GM08714 (cell line): ENCODE measurements around the gene G6PC3.
A peak's percentile ranks its signal among the peaks of the same experiment; 100 is the strongest.

Experiments used
- H3K4me3 ChIP-seq: fragments of 200-500 bp; sonication (Bioruptor generic); 2 replicates; pipeline ENCODE4 v1.5.1; 2014; ENCODE audit warnings: mild to moderate bottlenecking, low read length, inconsistent platforms
- ZNF274 ChIP-seq: IDR thresholded peaks from 2 replicates; pipeline ENCODE4 v1.6.1; 2012; ENCODE audit warnings: mild to moderate bottlenecking, low read depth, low read length

Gene G6PC3

DNA sequence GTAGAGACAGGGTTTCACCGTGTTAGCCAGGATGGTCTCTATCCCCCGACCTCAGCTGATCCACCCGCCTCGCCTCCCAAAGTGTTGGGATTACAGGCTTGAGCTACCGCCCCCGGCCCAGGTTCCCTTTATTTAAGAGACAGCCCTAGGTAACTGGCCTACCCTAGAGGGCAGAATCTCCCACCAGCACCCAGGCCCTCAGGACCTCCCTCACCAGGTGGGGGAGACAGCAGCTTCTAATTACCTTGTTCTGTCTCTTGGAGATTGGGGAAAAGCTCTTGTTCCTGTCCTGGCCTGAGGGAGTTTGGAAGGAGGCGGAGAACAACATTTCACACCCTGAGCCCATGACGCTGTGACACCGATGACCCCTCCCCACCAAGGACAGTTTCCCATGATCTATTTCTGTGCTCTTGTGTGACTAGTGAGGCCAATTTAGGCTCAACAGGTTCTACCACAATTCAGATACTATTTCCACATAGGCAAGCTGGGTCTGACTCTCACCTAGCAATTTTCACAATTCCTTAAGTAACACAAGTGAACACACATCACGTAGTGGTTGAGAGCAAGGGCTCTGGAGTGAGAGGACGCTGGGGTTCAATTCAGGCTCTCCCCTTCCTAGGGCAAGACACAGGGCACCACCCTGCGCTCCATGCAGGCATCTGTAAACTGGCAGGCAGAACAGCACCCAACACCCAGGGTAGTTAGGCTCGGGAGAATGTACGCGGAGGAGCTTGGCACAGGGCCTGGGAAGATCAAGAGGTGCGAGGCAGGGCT, 32.5 kb downstream of the G6PC3 start:
- H3K4me3 ChIP-seq: no peak overlapping the region
- no peak for TF ChIP-seq ZNF274

DNA sequence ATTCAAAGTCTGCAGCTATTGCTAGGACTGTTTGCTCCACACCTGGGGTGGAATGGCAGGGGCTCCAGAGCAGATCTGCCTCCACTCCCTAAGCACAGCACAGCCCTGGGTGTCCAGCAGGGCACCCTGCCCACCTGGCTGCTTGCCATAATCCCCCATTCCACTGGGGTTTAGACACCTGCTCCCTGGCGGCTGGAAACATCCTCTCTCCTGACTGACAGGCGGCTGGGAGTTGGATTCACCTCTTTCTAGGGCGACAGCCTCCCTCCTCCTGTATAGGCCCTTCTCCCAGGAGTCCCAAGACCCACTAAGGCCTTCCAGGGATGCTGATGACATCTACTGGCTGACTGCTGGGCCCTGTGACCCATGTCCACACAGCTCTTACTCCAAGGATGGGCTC, 34.9 kb downstream of the G6PC3 start:
- H3K4me3 ChIP-seq: no peak overlapping the region
- no peak for TF ChIP-seq ZNF274

DNA sequence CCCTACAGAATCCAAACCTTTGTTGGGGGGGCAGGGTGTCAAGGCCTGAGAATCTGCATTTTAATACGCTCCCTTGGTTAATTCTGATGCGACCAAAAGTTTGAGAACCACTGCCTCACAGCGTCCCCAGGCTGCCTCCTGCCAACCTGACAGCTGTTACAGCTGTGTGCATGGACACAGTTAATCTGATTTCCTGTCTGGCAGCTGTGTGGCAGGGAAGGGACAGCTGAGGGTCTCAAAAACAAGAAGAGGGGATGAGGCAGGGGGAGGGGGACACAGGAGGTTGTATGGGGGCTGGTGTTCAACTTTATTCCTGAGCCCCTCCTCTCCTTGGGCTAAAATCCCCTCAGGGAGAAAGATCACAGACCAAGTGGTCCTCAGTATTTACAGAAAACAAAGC, 35.4 kb downstream of the G6PC3 start:
- no peak overlapping the region for H3K4me3 ChIP-seq
- no peak for TF ChIP-seq ZNF274

- no peak for TF ChIP-seq ZNF274
These were observed 36.3 kb downstream of the G6PC3 start for GRCh38 chr17:44106801-44107200.

DNA sequence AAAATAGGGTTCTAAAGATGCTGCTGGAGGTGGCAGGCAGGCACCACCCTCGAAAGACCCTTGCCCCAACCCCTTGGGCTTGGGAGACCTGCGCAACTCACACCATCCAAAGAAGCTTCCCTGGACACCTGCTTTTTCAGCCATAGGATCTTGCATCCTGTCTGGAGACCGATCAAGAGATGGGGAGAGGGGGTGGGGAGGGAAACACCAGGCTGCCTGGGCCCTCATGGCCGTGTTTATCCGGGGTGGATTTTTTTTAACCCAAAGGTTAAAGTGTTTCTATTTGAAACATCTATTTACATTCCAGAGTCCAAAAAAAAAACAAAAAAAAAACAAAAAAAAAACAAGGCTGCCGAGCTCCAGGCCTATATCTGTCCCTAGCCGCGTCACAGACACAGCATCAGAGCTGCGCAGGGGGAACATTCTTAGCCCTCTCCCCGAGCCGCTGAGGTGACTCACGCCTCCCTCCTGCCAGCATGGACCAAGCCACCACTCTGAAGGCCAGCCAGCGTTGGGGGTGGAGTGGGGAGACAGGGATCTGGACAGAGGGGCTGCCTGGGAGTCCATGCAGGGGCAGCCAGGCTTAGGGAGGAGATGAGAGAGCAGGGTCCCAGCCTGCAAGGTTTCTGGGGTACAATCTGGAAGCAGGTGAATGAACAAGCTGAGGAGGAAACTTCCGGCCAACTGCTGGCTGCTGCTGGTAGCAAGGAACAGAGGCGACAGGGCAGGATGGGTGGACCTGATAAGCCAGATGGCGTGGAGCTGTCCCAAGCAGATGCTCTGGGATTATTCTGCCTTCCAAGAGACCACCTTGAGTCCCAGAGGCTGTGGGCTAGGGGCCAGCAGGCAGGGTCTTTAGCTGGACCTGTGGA, 38.1 kb downstream of the G6PC3 start:
- H3K4me3 ChIP-seq: no peak overlapping the region
- no peak for TF ChIP-seq ZNF274

More at GRCh38 chr17:44106801-44107200, 36.3 kb downstream of the G6PC3 start:
- no peak overlapping the region for H3K4me3 ChIP-seq

DNA sequence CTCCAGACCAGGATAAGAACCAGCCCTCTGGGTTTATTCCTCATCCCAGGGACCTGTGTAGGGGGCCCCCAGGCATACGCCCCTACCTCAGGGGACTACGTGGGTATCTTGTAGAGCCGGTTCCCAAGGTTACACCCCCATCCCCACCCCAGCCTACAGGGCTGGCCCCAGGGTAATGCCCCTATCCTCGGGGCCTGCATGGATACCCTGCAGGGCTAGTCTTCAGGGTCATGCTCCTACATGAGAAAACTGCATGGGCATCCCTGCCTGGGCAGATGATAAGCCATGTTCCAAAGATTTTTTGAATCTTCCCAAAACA, 38.7 kb downstream of the G6PC3 start:
- no peak for TF ChIP-seq ZNF274
- no peak overlapping the region; the same call in 1 of the 2 replicates for H3K4me3 ChIP-seq

DNA sequence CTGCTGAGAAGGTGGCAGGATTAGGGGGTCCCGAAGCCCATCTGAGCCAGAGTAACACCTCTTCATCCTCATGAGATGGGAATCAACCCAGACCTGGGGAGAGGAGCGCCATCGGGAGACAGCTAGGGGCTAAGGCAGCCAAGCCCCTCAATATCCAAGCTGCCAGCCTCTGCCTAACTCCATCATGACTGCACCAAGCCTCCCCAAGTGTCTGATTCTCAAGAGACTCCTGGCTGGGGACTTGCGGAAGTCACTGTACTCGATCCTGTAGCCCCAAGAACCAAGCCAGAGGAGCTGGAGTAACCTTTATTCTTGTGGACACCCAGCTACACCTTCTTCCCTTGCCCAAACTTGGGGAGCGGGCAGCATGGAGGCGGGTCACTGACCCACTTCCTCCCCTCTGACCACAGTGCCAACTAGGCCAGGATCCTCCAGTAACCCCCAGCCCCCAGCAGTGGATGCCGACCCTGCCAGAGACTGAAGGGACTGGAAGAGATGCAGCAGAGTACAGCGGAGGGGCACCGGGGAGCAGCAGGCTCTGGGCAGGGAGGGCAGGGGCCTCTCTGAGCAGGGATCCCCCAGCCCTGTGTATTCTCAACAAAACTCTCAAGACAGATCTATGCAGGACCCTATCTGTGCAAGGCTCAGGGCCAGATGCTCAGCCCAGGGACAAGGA, 39.6 kb downstream of the G6PC3 start:
- no peak for TF ChIP-seq ZNF274
- peak overlapping the region; percentile 78; the same call in 1 of the 2 replicates for H3K4me3 ChIP-seq

DNA sequence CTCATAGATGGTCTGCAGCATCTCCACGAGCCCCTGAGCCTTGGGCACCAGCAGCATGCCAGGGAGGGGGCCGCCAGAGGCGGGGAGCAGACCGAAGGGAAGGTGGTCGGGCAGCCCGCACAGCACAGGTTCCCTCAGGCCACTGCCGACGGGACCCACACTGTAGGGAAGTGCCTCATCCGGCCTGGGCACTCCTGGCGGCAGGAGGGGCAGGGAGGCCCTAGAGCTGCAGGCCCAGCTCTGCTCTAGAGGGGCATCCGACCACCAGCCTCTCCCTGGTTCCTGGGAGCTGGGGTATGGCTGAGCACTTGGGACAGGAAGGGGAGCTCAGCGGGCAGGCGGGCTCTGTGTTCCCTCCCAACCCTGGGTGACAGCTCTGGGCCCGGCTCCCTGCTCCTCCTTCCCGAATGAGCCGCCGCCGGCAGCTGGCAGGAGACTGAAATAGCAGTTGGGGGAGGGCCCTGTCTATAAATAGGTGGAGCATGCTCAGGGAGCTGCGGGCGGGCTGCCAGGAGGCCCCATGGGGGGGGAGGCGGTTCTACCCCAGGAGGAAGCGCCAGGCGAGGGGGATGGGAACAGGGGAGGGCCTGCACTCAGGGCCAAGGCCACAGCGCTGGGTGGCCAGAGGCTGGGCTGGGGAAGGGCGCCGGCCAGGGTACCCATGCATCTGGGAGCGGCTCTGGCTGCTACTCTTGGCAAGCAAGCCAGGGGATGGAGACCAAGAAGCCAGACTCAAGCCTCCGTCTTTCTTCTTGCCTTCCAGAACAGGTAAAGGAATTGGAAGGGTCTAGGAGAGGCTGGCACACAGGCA, 40.5 kb downstream of the G6PC3 start:
- TF ChIP-seq ZNF274: no peak
- H3K4me3 ChIP-seq: peak overlapping the region; percentile 78; the same call in 1 of the 2 replicates

GRCh38 chr17:44111777-44112176, 41.2 kb downstream of the G6PC3 start:
- TF ChIP-seq ZNF274: no peak
- H3K4me3 ChIP-seq: peak overlapping the region; percentile 78; the same call in 1 of the 2 replicates

DNA sequence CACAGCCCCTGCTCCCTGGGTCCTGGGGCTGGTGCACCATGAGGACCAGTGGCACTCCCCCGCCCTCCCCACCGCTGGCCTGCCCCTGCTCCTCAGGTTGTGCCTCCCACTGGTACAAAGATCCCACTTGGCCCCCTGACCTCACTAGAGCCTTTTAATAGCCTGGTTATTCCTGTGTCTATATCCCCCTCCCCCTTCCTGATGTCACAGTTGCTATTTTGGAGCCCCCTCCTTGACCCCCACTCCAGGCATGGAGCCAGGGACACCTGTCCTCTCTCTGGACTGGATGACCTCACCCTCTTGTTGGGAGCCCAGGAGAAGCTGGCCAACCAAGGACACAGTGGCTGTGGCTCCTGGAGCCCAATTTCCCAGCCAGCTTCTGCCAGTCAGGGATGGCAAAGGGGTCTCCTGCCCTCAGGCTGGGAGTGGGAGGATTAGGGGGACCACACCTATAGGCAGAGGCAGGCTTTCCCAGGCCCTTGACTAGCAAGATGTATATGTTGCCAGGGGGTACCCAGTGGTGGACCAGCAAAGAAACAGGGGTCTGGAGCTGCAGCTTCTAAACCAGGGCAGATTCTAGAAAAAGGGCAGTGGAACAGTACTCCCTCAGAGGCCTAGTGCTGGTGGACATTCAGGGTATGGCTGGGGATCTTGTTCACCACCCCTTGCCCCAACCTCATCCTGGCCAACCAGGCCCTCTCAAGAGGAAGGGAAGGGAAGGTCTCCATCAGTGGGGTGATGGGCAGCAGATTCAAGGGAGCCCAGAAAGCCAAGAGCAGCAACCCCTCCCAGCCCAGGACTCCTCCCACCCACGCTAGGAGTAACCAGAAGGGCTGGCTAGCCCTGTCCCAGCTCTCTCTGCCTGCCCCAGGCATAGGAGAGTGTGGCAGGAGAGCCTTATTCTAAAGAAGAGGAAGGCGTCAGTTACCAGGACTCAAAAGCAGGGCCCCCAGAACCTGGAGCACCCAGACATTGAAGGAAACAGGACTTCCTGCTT, 42.0 kb downstream of the G6PC3 start:
- no peak for TF ChIP-seq ZNF274
- H3K4me3 ChIP-seq: no peak overlapping the region

- TF ChIP-seq ZNF274: no peak
- no peak overlapping the region for H3K4me3 ChIP-seq
These were observed 42.8 kb downstream of the G6PC3 start for GRCh38 chr17:44113382-44113781.
